ENCODE data around the gene RFNG.

Gene RFNG

GRCh38 chr17:82053556-82054263 lies 2.1 kb upstream of the RFNG start:
- H3K4me2 ChIP-seq = peak overlapping the region; percentile 85; the same call in 1 of the 2 replicates
- no peak overlapping the region for H3K4me3 ChIP-seq (IDR thresholded peaks at IDR 0.05; ENCODE audit: insufficient read depth, low read depth, low read length)

GRCh38 chr17:82053130-82053529 lies 1.5 kb upstream of the RFNG start:
- Histone ChIP-seq H4K20me1 (ENCODE audit: insufficient read depth) (no peaks in the 10 kb centered on the region), H3K9ac (no peak overlapping the region), H3K27ac (no peak overlapping the region), H3K27me3 (ENCODE audit: insufficient read depth, low read depth) (no peaks in the 10 kb centered on the region), H2AFZ (ENCODE audit: low read depth) (no peak overlapping the region), H3K4me3 (IDR thresholded peaks at IDR 0.05; ENCODE audit: insufficient read depth, low read depth, low read length) (no peak overlapping the region), H3K4me2 (peak overlapping the region; percentile 85), H3K36me3 (ENCODE audit: insufficient read depth) (peaks cover 3% of the 10 kb centered on the region; the same call in 1 of the 2 replicates), H3K4me1 (ENCODE audit: low read depth, poor library complexity, severe bottlenecking) (peaks cover 23% of the 10 kb centered on the region), H3K79me2 (ENCODE audit: insufficient read depth, low read depth) (peaks cover 17% of the 10 kb centered on the region; the same call in 1 of the 2 replicates)
- no peak for TF ChIP-seq CTCF (conservative IDR thresholded peaks at IDR 0.05; ENCODE audit: low read depth, low read length)

More at GRCh38 chr17:82053556-82054263, 2.1 kb upstream of the RFNG start:
- H3K4me1 ChIP-seq (ENCODE audit: low read depth, poor library complexity, severe bottlenecking) = peaks cover 23% of the 10 kb centered on the region
- no peaks in the 10 kb centered on the region for H4K20me1 ChIP-seq (ENCODE audit: insufficient read depth)
- H3K36me3 ChIP-seq (ENCODE audit: insufficient read depth) = peaks cover 3% of the 10 kb centered on the region; the same call in 1 of the 2 replicates
- H3K27me3 ChIP-seq (ENCODE audit: insufficient read depth, low read depth) = no peaks in the 10 kb centered on the region
- no peak for TF ChIP-seq CTCF (conservative IDR thresholded peaks at IDR 0.05; ENCODE audit: low read depth, low read length)
- peaks cover 17% of the 10 kb centered on the region; the same call in 1 of the 2 replicates for H3K79me2 ChIP-seq (ENCODE audit: insufficient read depth, low read depth)
- H3K9ac ChIP-seq = no peak overlapping the region
- no peak overlapping the region for H3K27ac ChIP-seq
- H2AFZ ChIP-seq (ENCODE audit: low read depth) = no peak overlapping the region

GRCh38 chr17:82052638-82053059 lies 1.0 kb upstream of the RFNG start:
- peaks cover 17% of the 10 kb centered on the region; the same call in 1 of the 2 replicates for H3K79me2 ChIP-seq (ENCODE audit: insufficient read depth, low read depth)
- no peak overlapping the region for H2AFZ ChIP-seq (ENCODE audit: low read depth)
- H3K9ac ChIP-seq = peak overlapping the region; percentile 47; the same call in 1 of the 2 replicates
- no peak overlapping the region for H3K27ac ChIP-seq
- H3K4me3 ChIP-seq (IDR thresholded peaks at IDR 0.05; ENCODE audit: insufficient read depth, low read depth, low read length) = no peak overlapping the region
- H3K27me3 ChIP-seq (ENCODE audit: insufficient read depth, low read depth) = no peaks in the 10 kb centered on the region
- no peak for TF ChIP-seq CTCF (conservative IDR thresholded peaks at IDR 0.05; ENCODE audit: low read depth, low read length)
- peaks cover 3% of the 10 kb centered on the region; the same call in 1 of the 2 replicates for H3K36me3 ChIP-seq (ENCODE audit: insufficient read depth)
- no peaks in the 10 kb centered on the region for H4K20me1 ChIP-seq (ENCODE audit: insufficient read depth)
- H3K4me2 ChIP-seq = peak overlapping the region; percentile 85
- peaks cover 23% of the 10 kb centered on the region for H3K4me1 ChIP-seq (ENCODE audit: low read depth, poor library complexity, severe bottlenecking)

- H4K20me1 ChIP-seq (ENCODE audit: insufficient read depth) = no peaks in the 10 kb centered on the region
- H3K36me3 ChIP-seq (ENCODE audit: insufficient read depth) = peaks cover 3% of the 10 kb centered on the region; the same call in 1 of the 2 replicates
- H3K27me3 ChIP-seq (ENCODE audit: insufficient read depth, low read depth) = no peaks in the 10 kb centered on the region
- peaks cover 23% of the 10 kb centered on the region for H3K4me1 ChIP-seq (ENCODE audit: low read depth, poor library complexity, severe bottlenecking)
- no peak for TF ChIP-seq CTCF (conservative IDR thresholded peaks at IDR 0.05; ENCODE audit: low read depth, low read length)
- H2AFZ ChIP-seq (ENCODE audit: low read depth) = peak overlapping the region; percentile 34; the same call in 1 of the 2 replicates
- H3K4me3 ChIP-seq (IDR thresholded peaks at IDR 0.05; ENCODE audit: insufficient read depth, low read depth, low read length) = no peak overlapping the region
- H3K4me2 ChIP-seq = peak overlapping the region; percentile 66
- peaks cover 17% of the 10 kb centered on the region; the same call in 1 of the 2 replicates for H3K79me2 ChIP-seq (ENCODE audit: insufficient read depth, low read depth)
- no peak overlapping the region for H3K9ac ChIP-seq
- no peak overlapping the region for H3K27ac ChIP-seq
Observed at GRCh38 chr17:82050761-82051641, 610 bp downstream of the RFNG start.

Data from KMS-11 (cell line).